ENCODE results near the gene RICTOR.

Gene RICTOR, protein sequence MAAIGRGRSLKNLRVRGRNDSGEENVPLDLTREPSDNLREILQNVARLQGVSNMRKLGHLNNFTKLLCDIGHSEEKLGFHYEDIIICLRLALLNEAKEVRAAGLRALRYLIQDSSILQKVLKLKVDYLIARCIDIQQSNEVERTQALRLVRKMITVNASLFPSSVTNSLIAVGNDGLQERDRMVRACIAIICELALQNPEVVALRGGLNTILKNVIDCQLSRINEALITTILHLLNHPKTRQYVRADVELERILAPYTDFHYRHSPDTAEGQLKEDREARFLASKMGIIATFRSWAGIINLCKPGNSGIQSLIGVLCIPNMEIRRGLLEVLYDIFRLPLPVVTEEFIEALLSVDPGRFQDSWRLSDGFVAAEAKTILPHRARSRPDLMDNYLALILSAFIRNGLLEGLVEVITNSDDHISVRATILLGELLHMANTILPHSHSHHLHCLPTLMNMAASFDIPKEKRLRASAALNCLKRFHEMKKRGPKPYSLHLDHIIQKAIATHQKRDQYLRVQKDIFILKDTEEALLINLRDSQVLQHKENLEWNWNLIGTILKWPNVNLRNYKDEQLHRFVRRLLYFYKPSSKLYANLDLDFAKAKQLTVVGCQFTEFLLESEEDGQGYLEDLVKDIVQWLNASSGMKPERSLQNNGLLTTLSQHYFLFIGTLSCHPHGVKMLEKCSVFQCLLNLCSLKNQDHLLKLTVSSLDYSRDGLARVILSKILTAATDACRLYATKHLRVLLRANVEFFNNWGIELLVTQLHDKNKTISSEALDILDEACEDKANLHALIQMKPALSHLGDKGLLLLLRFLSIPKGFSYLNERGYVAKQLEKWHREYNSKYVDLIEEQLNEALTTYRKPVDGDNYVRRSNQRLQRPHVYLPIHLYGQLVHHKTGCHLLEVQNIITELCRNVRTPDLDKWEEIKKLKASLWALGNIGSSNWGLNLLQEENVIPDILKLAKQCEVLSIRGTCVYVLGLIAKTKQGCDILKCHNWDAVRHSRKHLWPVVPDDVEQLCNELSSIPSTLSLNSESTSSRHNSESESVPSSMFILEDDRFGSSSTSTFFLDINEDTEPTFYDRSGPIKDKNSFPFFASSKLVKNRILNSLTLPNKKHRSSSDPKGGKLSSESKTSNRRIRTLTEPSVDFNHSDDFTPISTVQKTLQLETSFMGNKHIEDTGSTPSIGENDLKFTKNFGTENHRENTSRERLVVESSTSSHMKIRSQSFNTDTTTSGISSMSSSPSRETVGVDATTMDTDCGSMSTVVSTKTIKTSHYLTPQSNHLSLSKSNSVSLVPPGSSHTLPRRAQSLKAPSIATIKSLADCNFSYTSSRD (N-terminal part only)

DNA sequence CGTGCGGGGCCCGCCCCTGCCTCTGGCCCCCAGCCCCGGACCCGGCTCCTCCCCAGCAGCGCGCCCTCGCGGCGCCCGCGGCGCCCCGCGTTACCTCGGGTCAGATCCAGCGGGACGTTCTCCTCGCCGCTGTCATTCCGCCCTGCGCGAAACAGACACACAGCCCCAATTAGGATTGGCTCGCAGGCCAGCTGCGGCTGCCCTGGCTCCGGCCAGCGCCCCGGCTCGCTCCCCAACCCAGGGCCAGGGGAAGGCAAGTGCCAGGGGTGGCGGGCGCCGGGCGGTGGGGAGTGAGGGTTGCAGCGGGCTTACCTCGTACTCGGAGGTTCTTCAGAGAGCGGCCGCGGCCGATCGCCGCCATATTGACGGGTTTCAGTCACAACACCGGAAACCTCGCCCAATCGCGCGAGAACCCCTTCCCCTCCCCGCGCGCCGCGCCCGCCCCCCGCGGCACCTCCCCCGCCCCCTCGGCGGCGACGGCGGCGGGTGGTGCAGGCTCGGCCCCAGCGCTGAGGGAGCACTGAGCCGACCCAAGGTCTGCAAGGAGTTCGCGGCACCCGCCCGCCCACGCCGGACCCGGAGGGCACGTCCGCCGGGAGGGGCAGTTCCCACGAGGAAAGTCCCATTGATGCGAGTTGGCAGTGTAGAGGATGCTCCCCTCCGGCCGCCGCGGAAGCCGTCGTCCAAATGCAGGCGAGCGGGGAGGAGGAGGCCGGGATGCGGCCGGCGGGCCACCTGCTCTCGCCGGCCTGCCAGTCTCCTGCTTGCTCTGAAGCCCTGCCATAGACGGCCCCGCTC lies at the start of gene RICTOR:
Gene RICTOR, minus strand, starts transcription at position 383 of the 798 bp plus-strand sequence. Its CDS starts 22 bp downstream, at position 361.
- peak; percentile 92 to 95 for DNase-seq

- DNase-seq, result no peak
Observed at GRCh38 chr5:39121922-39122321, 47.7 kb upstream of the RICTOR start.

DNA sequence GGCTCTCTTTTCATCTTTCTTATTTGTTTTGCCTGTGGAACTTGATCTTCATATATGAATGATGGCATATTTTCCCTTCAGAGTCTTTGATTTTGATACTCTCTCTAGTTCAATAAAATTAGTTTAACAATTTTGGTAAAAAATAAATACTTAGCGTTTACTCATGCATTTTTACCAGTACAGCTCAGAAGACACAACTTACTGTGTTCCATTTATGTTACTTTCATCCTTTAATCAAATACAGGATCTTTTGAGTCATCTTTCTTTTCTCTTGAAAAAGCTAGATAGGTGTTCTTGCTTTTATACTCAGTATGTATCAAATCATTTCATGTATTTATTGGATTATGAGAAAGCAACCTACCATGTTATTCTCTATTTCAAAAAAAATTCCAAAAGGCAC lies 47.1 kb upstream of the RICTOR start:
- DNase-seq, result no peak

GRCh38 chr5:39120052-39120420 lies 45.8 kb upstream of the RICTOR start:
- no peak for DNase-seq

GRCh38 chr5:39119404-39120051 lies 45.3 kb upstream of the RICTOR start:
- DNase-seq, result no peak

DNA sequence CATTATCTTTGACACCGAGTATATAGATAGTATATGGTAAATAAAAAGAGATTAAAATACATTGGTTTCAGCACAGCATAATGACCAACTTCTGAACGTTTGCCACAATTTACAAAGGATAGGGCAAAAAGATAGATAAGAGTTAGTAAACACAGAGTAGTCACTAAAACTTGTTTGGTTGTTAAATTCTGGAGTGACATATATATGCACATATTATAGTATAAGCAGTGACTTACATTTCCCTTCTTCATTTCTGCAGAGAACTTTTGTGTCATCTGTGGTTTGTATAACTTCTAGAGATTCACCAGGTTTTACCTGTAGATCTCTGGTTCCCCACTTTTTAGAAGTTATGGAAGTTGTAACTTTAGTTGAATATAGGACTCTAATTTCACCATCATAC lies 44.4 kb upstream of the RICTOR start:
- no peak for DNase-seq

DNA sequence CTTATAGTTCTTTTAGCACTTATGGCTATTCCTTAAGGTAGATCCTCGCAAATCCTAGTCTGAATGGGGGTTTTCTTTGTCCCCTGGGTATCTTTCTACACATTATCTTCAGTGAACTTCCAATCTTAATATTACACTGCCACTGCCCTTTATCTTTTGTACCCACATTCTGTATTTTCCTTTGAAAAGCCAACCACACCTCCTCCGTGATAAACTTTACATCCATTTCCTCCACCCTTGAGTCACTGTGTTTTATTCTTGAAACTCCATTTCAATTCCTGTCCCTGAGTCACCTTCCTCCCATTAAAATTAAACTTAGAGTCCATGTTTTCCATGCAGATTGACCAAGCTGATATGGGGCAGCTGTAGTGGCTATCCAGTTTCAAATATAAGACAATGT lies 43.2 kb upstream of the RICTOR start:
- no peak for DNase-seq

DNA sequence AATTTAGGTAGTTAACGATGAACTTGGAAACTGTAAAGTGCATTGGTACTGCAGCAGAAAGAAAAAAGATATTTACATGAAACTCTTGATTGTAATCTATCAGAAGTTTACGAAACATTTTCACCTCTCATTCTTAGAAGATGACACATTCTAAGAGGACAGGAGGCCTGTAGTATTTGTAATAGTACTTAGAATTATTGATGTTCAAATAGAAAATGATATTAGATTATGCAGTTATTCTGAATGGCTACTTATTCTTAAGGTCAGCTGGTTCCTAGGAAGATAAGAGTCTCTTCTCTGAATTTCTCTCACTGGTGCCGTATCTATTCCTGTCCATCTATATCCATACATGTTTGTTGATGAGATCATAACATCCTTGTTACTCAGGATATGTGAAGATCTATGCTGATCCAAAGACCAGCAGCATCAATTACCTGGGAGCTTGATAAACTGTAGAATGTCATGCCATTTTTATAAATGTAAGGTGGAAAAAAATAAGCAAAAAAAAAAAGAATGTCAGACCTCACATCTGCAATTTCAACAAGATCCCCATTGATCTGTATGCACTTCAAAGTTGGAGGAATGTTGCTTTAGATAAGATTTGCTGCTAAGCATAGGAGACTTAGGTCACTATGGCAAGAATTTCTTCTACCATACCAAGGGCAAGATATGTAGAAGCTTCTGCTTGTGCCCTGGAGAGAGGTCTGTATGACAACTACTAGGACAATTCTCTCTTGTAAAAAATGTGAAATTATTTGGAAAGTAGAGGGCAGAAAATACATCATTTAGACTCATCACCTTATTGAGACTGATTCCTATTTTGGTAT lies 42.4 kb upstream of the RICTOR start:
- no peak for DNase-seq

DNA sequence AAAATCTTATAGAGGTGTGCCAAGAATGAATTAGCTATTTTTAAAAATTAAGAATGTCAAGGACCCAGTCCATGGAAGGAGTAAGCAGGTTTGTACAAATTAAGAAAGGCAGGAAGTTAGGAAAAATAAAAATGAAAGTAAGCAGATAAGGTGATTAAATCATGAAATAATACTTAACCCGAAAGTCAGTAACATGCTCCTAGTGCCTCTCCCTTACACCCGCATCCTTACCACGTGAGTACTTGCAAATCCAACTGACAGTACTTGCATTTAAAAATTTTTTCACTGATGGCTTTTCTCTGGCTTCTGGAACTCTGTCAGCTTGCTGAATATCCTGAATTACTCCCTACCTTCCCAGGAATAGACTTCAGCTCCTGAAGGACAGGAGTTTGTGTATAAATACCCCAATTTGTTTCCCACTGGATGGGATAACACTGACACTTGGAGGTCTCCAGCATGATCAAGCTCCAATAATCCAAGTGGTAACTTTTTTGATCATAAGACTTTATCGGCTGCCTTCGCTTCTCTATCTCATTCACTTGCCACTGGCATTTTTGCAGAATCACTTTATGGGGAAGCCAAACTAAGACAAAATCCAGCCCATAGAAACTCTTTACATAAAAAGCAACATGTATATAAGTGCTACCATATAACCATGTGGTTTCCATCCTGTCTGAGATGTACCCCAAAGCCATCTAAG lies 41.6 kb upstream of the RICTOR start:
- no peak for DNase-seq

DNA sequence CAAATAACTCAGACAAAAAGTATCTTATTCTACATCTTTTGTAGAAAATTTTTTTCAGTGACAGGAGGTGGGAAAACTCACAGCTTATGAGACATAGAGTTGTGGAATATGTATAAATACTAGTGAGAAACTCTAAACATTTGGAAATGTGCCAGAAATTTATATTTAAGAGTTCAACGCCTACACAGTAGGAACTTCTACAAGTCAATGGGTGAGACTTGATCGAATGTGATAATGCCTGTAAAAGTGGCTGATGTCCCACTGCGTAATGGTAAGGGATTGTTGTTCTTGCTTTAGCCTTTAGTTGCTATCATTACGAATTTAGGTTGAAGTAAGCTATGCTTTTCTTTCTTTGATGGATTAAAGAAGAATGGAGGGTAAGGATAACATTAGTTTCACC lies 40.0 kb upstream of the RICTOR start:
- no peak for DNase-seq

GRCh38 chr5:39113354-39113953 lies 39.3 kb upstream of the RICTOR start:
- no peak for DNase-seq

- DNase-seq, result no peak
Observed at GRCh38 chr5:39109606-39110005, 35.4 kb upstream of the RICTOR start.

- peak; percentile 4 to 5 for DNase-seq
Observed at GRCh38 chr5:39108987-39109386, 34.8 kb upstream of the RICTOR start.

- DNase-seq, result no peak
Observed at GRCh38 chr5:39107350-39107749, 33.2 kb upstream of the RICTOR start.

GRCh38 chr5:39106322-39106721 lies 32.1 kb upstream of the RICTOR start:
- DNase-seq, result no peak

DNA sequence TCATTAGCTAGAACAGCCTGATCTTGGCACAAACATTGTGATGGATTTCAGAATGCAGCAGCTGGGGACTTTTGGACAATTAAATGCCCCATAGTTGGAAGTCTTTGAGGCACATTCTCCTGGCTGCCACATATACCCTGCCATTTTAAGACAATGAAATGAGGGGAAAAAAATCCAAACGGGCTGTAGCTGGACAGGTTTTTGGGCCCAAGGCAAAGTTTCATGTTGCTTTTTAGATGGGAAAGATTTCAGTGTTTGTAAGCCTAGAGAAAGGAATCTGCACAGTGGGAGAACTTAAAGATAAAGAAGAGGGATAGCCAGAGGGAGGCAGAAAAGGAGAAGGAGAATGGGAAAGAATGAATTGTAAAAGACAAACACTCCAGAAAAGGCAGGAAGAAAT lies 30.0 kb upstream of the RICTOR start:
- DNase-seq, result no peak

GRCh38 chr5:39102684-39103155 lies 28.5 kb upstream of the RICTOR start:
- no peak for DNase-seq

DNA sequence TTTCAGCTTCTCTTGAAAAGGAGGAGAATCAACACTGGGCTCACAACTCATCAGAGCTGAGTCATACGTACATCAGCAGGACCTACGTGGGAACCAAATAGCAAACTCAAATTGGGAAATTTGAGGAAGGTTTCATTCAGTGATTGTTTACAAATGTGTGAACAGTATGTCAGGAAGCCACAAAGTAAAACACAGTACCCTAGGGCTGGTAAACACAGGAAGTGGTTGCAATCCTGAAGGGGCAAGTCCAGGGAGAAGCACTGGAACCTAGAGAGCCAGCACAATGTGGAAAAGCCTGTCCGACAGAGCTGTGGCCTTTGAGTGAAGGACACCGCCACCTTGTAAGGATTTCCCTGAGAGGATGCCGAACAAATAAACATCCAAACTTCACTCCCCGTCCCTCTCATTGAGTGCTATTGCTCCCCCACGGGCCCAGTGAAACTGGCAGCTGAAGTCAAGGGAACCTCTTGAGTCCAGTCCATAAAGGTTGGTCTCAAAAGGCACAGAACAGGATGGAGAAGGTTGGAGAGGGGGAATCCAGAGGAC lies 26.7 kb upstream of the RICTOR start:
- DNase-seq, result peak; percentile 43 to 56

GRCh38 chr5:39100301-39100850 lies 26.2 kb upstream of the RICTOR start:
- DNase-seq, result no peak

Data from SHP77 (cell line).